HepG2 (cell line): Measurements from ENCODE around the gene POMGNT2. TPM values are rescaled to one million over a fixed set of nuclear protein-coding genes. Genes with fewer than 3 reads are reported as not detected.

Source experiments
- ATAC-seq: fragments of 200-7000 bp; cut with Tn5 transposase; 3 replicates; pipeline ENCODE4 v1.9.1; 2020; ENCODE audit warnings: mild to moderate bottlenecking, moderate library complexity
- BruUV-seq: library from RNA; stranded (reverse); fragments of 400-500 nt; replicated peaks from 2 replicates; lab custom pipeline; 2021; lab: Mats Ljungman, UMichigan
- CTCF ChIA-PET: fragments of 300-600 bp; formaldehyde crosslinking; extraction: SDS; loops from one replicate; lab custom pipeline; 2021; ENCODE audit warnings: low total read pairs, inconsistent platforms, low intra/inter-chr PET ratio; lab: Yijun Ruan, JAX
- POLR2A ChIA-PET: fragments of 350-600 bp; sonication (Branson Sonifier 250); formaldehyde crosslinking; loops from one replicate; lab custom pipeline; 2020; ENCODE audit warnings: antibody characterized with exemption, inconsistent platforms; lab: Yijun Ruan, JAX
- DNase-seq: peaks from one replicate; pipeline ENCODE4 v3.0.0-alpha.2; 2015; ENCODE audit warnings: low spot score
- FAIRE-seq: peaks from 3 replicates; lab custom pipeline; 2011; peaks lifted over from hg19 to GRCh38; lab: Jason Lieb, UNC
- H2AFZ ChIP-seq: one replicate; pipeline ENCODE4 v1.6.1; 2011; ENCODE audit warnings: low read length, inconsistent platforms
- H3K27ac ChIP-seq: fragments of 300-600 bp; 3 replicates; pipeline ENCODE4 v1.8.0; 2011; ENCODE audit warnings: mixed run types, mild to moderate bottlenecking, mixed read lengths, low read length, inconsistent platforms; ENCODE audit not compliant: insufficient read depth; ENCODE audit errors: extremely low read length
- H3K27me3 ChIP-seq, 2 experiments: fragments of 200-600 bp in 1 of 2; 2 replicates in 1 of 2; 3 replicates in 1 of 2; pipeline versions ENCODE4 v1.6.0 to v1.8.0; 2011; ENCODE audit warnings: low read length in 2 of 2, mild to moderate bottlenecking in 2 of 2, moderate library complexity in 2 of 2, inconsistent platforms in 1 of 2; ENCODE audit not compliant: insufficient read depth in 2 of 2, control insufficient read depth in 1 of 2
- H3K36me3 ChIP-seq, 2 experiments: fragments of 200-600 bp in 1 of 2; replicated peaks in 1 of 2; 2 replicates in 1 of 2; 3 replicates in 1 of 2; pipeline versions ENCODE4 v1.5.1 to v1.8.0; 2011; ENCODE audit warnings: low read length in 2 of 2, inconsistent platforms in 1 of 2; ENCODE audit not compliant: insufficient read depth in 2 of 2, control insufficient read depth in 1 of 2
- H3K4me1 ChIP-seq: 2 replicates; pipeline ENCODE4 v1.5.1; 2012; ENCODE audit warnings: low read length, inconsistent platforms; ENCODE audit not compliant: insufficient read depth
- H3K4me2 ChIP-seq: 2 replicates; pipeline ENCODE4 v1.6.0; 2011; ENCODE audit warnings: low read depth, low read length, inconsistent platforms
- H3K4me3 ChIP-seq, 3 experiments: fragments of 200-600 bp in 1 of 3; sonication (generic), shearing (Covaris generic) in 1 of 3; replicated peaks in 1 of 3; 2 replicates each; pipeline ENCODE4 v1.5.1; 2011 to 2016; ENCODE audit warnings: low read length in 3 of 3, inconsistent platforms in 2 of 3, low read depth in 2 of 3, mild to moderate bottlenecking in 2 of 3, control low read depth in 1 of 3, mixed read lengths in 1 of 3; ENCODE audit not compliant: insufficient read depth in 1 of 3
- H3K79me2 ChIP-seq: one replicate; pipeline ENCODE4 v1.6.1; 2011; ENCODE audit warnings: low read length, inconsistent platforms; ENCODE audit not compliant: insufficient read depth
- H3K9ac ChIP-seq: 2 replicates; pipeline ENCODE4 v1.6.0; 2011; ENCODE audit warnings: mild to moderate bottlenecking, low read depth, low read length, inconsistent platforms; ENCODE audit not compliant: insufficient read depth
- H3K9me3 ChIP-seq: 2 replicates; pipeline ENCODE4 v1.5.1; 2012; ENCODE audit warnings: mild to moderate bottlenecking, low read length
- H4K20me1 ChIP-seq: 2 replicates; pipeline ENCODE4 v1.6.0; 2011; ENCODE audit warnings: inconsistent platforms, mild to moderate bottlenecking, low read length, moderate library complexity; ENCODE audit not compliant: insufficient read depth
- BRD4 ChIP-seq: sonication (generic); formaldehyde crosslinking; IDR thresholded peaks from 2 replicates; pipeline ENCODE4 v1.4.0; 2020; ENCODE audit warnings: missing genetic modification reagents
- HHEX ChIP-seq: IDR thresholded peaks from 2 replicates; pipeline ENCODE4 v1.6.1; 2016; ENCODE audit warnings: control low read depth
- ISX ChIP-seq: sonication (generic); formaldehyde crosslinking; conservative IDR thresholded peaks from 2 replicates; pipeline ENCODE4 v1.5.0; 2020; ENCODE audit warnings: missing genetic modification reagents
- KDM6A ChIP-seq: IDR thresholded peaks from 2 replicates; pipeline ENCODE4 v1.6.1; 2016; ENCODE audit warnings: low read depth
- KIAA2018 ChIP-seq: sonication (generic); formaldehyde crosslinking; IDR thresholded peaks from 2 replicates; pipeline ENCODE4 v1.5.0; 2020; ENCODE audit warnings: mild to moderate bottlenecking, missing genetic modification reagents, borderline replicate concordance
- KMT2A ChIP-seq: sonication (generic); formaldehyde crosslinking; IDR thresholded peaks from 2 replicates; pipeline ENCODE4 v1.4.0; 2020; ENCODE audit warnings: missing genetic modification reagents
- ZHX2 ChIP-seq, 2 experiments: sonication (generic) in 1 of 2; formaldehyde crosslinking in 1 of 2; IDR thresholded peaks; 2 replicates each; pipeline versions ENCODE4 v1.6.1 to v1.9.0; 2014 to 2022; ENCODE audit warnings: antibody characterized with exemption in 1 of 2, borderline replicate concordance in 1 of 2, inconsistent platforms in 1 of 2, low read depth in 1 of 2, missing genetic modification reagents in 1 of 2
- WGBS: methylation state at CpG from one replicate; pipeline ENCODE4 v1.1.6; 2017; ENCODE audit warnings: low lambda C conversion rate; 5-methylcytosine and 5-hydroxymethylcytosine counted together
- in situ Hi-C: cut with HindIII; loops from 2 replicates; pipeline ENCODE4 v1.10.0; 2017; ENCODE audit warnings: low pct_unique_long_range_greater_than_20kb; ENCODE audit not compliant: extremely low pct_ligation_motif_present
- intact Hi-C: fragments of 100-400 bp; cut with micrococcal nuclease; formaldehyde crosslinking; loops from one replicate; pipeline ENCODE4 v1.10.0; 2022; ENCODE audit not compliant: unreplicated experiment
- polyA plus RNA-seq, 8 experiments: library from polyadenylated mRNA; depleted of rRNA in 3 of 8; stranded (reverse) in 7 of 8; unstranded in 1 of 8; fragments of >200 nt; fragmentation: Illumina TruSeq in 4 of 8; extraction: Trizol in 4 of 8; gene quantifications; 2 replicates each; pipeline versions ENCODE4 v1.2.1 to v1.2.3, GENCODE V29; 2011 to 2016; ENCODE audit warnings: low read depth in 4 of 8, missing spikeins in 1 of 8, mixed read lengths in 1 of 8; ENCODE audit not compliant: insufficient read depth in 1 of 8
- total RNA-seq, 5 experiments: library from RNA; depleted of rRNA; stranded (reverse); fragments of >200 nt; fragmentation: Illumina TruSeq; extraction: Trizol; gene quantifications; 2 replicates each; pipeline ENCODE4 v1.2.3, GENCODE V29; 2016; ENCODE audit warnings: low read depth in 1 of 5
- TF ChIP-seq, protein P1 (sequence below): sonication (generic); formaldehyde crosslinking; IDR thresholded peaks from 2 replicates; pipeline ENCODE4 v1.5.1; 2020; ENCODE audit warnings: missing genetic modification reagents, mild to moderate bottlenecking, borderline replicate concordance

POMGNT2 gene
- total and polyA plus RNA-seq, 2 of the 13 experiments (the other 11 are each of a cell fraction or from before 2014, with no cell fraction given) = 10.5 to 12.4 TPM

DNA sequence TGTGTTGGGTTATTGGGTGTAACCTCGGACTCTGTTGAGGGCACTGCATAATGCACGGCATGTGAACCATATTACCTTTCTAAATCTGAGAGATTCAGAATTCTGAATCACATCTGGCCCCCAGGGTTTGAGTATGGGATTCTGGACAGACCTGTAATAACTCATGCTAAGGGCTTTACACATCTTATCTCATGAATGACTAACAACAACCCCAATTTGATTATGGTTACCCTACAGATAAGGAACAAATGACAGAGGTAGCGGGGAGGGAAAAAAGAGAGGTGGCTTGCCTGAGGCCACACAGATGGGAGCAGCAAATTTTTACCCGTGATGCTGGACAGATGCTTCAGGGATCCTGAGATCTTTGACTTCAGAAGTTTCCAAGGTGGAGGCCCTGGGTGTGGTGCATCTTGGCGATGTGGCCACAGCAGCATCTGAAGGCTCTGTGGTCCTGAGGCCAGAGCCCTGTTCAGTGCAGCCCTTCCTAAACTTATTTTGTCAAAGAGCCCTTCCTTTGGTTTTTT lies 43.8 kb downstream of the POMGNT2 start:
- ChIA-PET POLR2A (no interaction called here), CTCF (no interaction called here)
- no peaks in the 10 kb centered on the region for H3K4me1 ChIP-seq
- WGBS = 6% methylated on average over 5 of the region's 5 CpGs
- FAIRE-seq (no peak), ATAC-seq (no peak), DNase-seq (no peak)
- intact Hi-C loops = no loop called here
- H3K9me3 ChIP-seq = no peaks in the 10 kb centered on the region
- H3K79me2 ChIP-seq = no peaks in the 10 kb centered on the region
- no peak overlapping the region for H2AFZ ChIP-seq
- no peak overlapping the region for H3K4me2 ChIP-seq
- H3K4me3 ChIP-seq = no peak overlapping the region
- H3K27ac ChIP-seq = no peak overlapping the region
- H3K36me3 ChIP-seq = no peaks in the 10 kb centered on the region
- in situ Hi-C loops = no loop called here
- H4K20me1 ChIP-seq = no peaks in the 10 kb centered on the region
- no peak overlapping the region for H3K9ac ChIP-seq
- H3K27me3 ChIP-seq = peaks cover 1 to 12% of the 10 kb centered on the region in 2 experiments; a peak in 2 of 5 replicates
- BruUV-seq = no TSS peak
- TF ChIP-seq, protein P1, sequence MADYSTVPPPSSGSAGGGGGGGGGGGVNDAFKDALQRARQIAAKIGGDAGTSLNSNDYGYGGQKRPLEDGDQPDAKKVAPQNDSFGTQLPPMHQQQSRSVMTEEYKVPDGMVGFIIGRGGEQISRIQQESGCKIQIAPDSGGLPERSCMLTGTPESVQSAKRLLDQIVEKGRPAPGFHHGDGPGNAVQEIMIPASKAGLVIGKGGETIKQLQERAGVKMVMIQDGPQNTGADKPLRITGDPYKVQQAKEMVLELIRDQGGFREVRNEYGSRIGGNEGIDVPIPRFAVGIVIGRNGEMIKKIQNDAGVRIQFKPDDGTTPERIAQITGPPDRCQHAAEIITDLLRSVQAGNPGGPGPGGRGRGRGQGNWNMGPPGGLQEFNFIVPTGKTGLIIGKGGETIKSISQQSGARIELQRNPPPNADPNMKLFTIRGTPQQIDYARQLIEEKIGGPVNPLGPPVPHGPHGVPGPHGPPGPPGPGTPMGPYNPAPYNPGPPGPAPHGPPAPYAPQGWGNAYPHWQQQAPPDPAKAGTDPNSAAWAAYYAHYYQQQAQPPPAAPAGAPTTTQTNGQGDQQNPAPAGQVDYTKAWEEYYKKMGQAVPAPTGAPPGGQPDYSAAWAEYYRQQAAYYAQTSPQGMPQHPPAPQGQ = no peak
- TF ChIP-seq KDM6A (CRISPR knock-in tag) = no peak
- TF ChIP-seq ISX (CRISPR knock-in tag) = no peak
- TF ChIP-seq BRD4 = no peak
- TF ChIP-seq KIAA2018 (CRISPR knock-in tag) = no peak
- no peak for TF ChIP-seq KMT2A
- no peak for TF ChIP-seq ZHX2 (IDR thresholded peaks at IDR 0.05; ENCODE audit: low read depth)
- TF ChIP-seq ZHX2 (CRISPR knock-in tag; IDR thresholded peaks at IDR 0.05; ENCODE audit: borderline replicate concordance) = no peak
- no peak for TF ChIP-seq HHEX (CRISPR knock-in tag)
